Measurements from ENCODE around the gene LRRN3. TPM values are rescaled to one million over a fixed set of nuclear protein-coding genes. Genes with fewer than 3 reads are reported as not detected.
A peak's percentile ranks its signal among the peaks of the same experiment; 100 is the strongest.

Gene LRRN3
- total and polyA plus RNA-seq, 9 donors: 8.7 to 18.9 (median 12.2) TPM

- DNase-seq: no peak
- WGBS (ENCODE audit: insufficient coverage): no CpG with 5 or more reads among the region's 1 CpG
- H3K4me3 ChIP-seq (ENCODE audit: low read length): no peak overlapping the region
- H3K4me1 ChIP-seq (ENCODE audit: control insufficient read depth, insufficient read depth, low read length): no peaks in the 10 kb centered on the region
- H3K27ac ChIP-seq (ENCODE audit: low read length): no peak overlapping the region
- H3K9me3 ChIP-seq (replicated peaks; ENCODE audit: control insufficient read depth, low read depth, low read length): no peaks in the 10 kb centered on the region
- no peaks in the 10 kb centered on the region for H3K36me3 ChIP-seq (ENCODE audit: control insufficient read depth, insufficient read depth, low read length)
- H3K27me3 ChIP-seq (ENCODE audit: control insufficient read depth, insufficient read depth, low read length): no peaks in the 10 kb centered on the region
Observed at GRCh38 chr7:111150709-111151108, 59.8 kb downstream of the LRRN3 start.

GRCh38 chr7:111159426-111159825, 68.5 kb downstream of the LRRN3 start:
- H3K9me3 ChIP-seq (replicated peaks; ENCODE audit: control insufficient read depth, low read depth, low read length): no peaks in the 10 kb centered on the region
- no peaks in the 10 kb centered on the region for H3K4me1 ChIP-seq (ENCODE audit: control insufficient read depth, insufficient read depth, low read length)
- H3K4me3 ChIP-seq (ENCODE audit: low read length): no peak overlapping the region
- no peaks in the 10 kb centered on the region for H3K27me3 ChIP-seq (ENCODE audit: control insufficient read depth, insufficient read depth, low read length)
- H3K27ac ChIP-seq (ENCODE audit: low read length): no peak overlapping the region
- no peaks in the 10 kb centered on the region for H3K36me3 ChIP-seq (ENCODE audit: control insufficient read depth, insufficient read depth, low read length)
- DNase-seq: no peak

- DNase-seq: no peak
- Histone ChIP-seq H3K4me1 (ENCODE audit: control insufficient read depth, insufficient read depth, low read length) (no peaks in the 10 kb centered on the region), H3K9me3 (replicated peaks; ENCODE audit: control insufficient read depth, low read depth, low read length) (no peaks in the 10 kb centered on the region), H3K4me3 (ENCODE audit: low read length) (no peak overlapping the region), H3K27me3 (ENCODE audit: control insufficient read depth, insufficient read depth, low read length) (no peaks in the 10 kb centered on the region), H3K36me3 (ENCODE audit: control insufficient read depth, insufficient read depth, low read length) (no peaks in the 10 kb centered on the region), H3K27ac (ENCODE audit: low read length) (no peak overlapping the region)
Observed at GRCh38 chr7:111160297-111160696, 69.4 kb downstream of the LRRN3 start.

- no peak for DNase-seq
- Histone ChIP-seq H3K27ac (ENCODE audit: low read length) (no peak overlapping the region), H3K36me3 (ENCODE audit: control insufficient read depth, insufficient read depth, low read length) (no peaks in the 10 kb centered on the region), H3K4me1 (ENCODE audit: control insufficient read depth, insufficient read depth, low read length) (no peaks in the 10 kb centered on the region), H3K9me3 (replicated peaks; ENCODE audit: control insufficient read depth, low read depth, low read length) (no peaks in the 10 kb centered on the region), H3K27me3 (ENCODE audit: control insufficient read depth, insufficient read depth, low read length) (no peaks in the 10 kb centered on the region), H3K4me3 (ENCODE audit: low read length) (no peak overlapping the region)
- WGBS (ENCODE audit: insufficient coverage): 97% methylated on average over 3 of the region's 3 CpGs
Observed at GRCh38 chr7:111162692-111163091, 71.8 kb downstream of the LRRN3 start.

GRCh38 chr7:111164442-111164841, 73.5 kb downstream of the LRRN3 start:
- Histone ChIP-seq H3K4me1 (ENCODE audit: control insufficient read depth, insufficient read depth, low read length) (no peaks in the 10 kb centered on the region), H3K36me3 (ENCODE audit: control insufficient read depth, insufficient read depth, low read length) (no peaks in the 10 kb centered on the region), H3K4me3 (ENCODE audit: low read length) (no peak overlapping the region), H3K9me3 (replicated peaks; ENCODE audit: control insufficient read depth, low read depth, low read length) (no peaks in the 10 kb centered on the region), H3K27me3 (ENCODE audit: control insufficient read depth, insufficient read depth, low read length) (no peaks in the 10 kb centered on the region), H3K27ac (ENCODE audit: low read length) (no peak overlapping the region)
- WGBS (ENCODE audit: insufficient coverage): no CpG with 5 or more reads among the region's 1 CpG
- DNase-seq: no peak

GRCh38 chr7:111168182-111168581, 77.3 kb downstream of the LRRN3 start:
- H3K27ac ChIP-seq (ENCODE audit: low read length): peak overlapping the region; percentile 80
- no CpG with 5 or more reads among the region's 2 CpGs for WGBS (ENCODE audit: insufficient coverage)
- peak; percentile 98 for DNase-seq

GRCh38 chr7:111172564-111173257, 81.8 kb downstream of the LRRN3 start:
- no peaks in the 10 kb centered on the region for H3K9me3 ChIP-seq (replicated peaks; ENCODE audit: control insufficient read depth, low read depth, low read length)
- no CpG with 5 or more reads among the region's 2 CpGs for WGBS (ENCODE audit: insufficient coverage)
- no peak overlapping the region for H3K4me3 ChIP-seq (ENCODE audit: low read length)
- H3K4me1 ChIP-seq (ENCODE audit: control insufficient read depth, insufficient read depth, low read length): no peaks in the 10 kb centered on the region
- H3K27me3 ChIP-seq (ENCODE audit: control insufficient read depth, insufficient read depth, low read length): no peaks in the 10 kb centered on the region
- H3K27ac ChIP-seq (ENCODE audit: low read length): peak overlapping the region; percentile 81
- H3K36me3 ChIP-seq (ENCODE audit: control insufficient read depth, insufficient read depth, low read length): no peaks in the 10 kb centered on the region
- peak; percentile 91 for DNase-seq

More at GRCh38 chr7:111168182-111168581, 77.3 kb downstream of the LRRN3 start:
- no peaks in the 10 kb centered on the region for H3K36me3 ChIP-seq (ENCODE audit: control insufficient read depth, insufficient read depth, low read length)
- H3K9me3 ChIP-seq (replicated peaks; ENCODE audit: control insufficient read depth, low read depth, low read length): no peaks in the 10 kb centered on the region
- H3K4me1 ChIP-seq (ENCODE audit: control insufficient read depth, insufficient read depth, low read length): no peaks in the 10 kb centered on the region
- H3K4me3 ChIP-seq (ENCODE audit: low read length): no peak overlapping the region
- no peaks in the 10 kb centered on the region for H3K27me3 ChIP-seq (ENCODE audit: control insufficient read depth, insufficient read depth, low read length)

- H3K36me3 ChIP-seq (ENCODE audit: control insufficient read depth, insufficient read depth, low read length): no peaks in the 10 kb centered on the region
- WGBS (ENCODE audit: insufficient coverage): no CpG with 5 or more reads among the region's 2 CpGs
- no peaks in the 10 kb centered on the region for H3K27me3 ChIP-seq (ENCODE audit: control insufficient read depth, insufficient read depth, low read length)
- H3K4me3 ChIP-seq (ENCODE audit: low read length): no peak overlapping the region
- no peaks in the 10 kb centered on the region for H3K4me1 ChIP-seq (ENCODE audit: control insufficient read depth, insufficient read depth, low read length)
- no peaks in the 10 kb centered on the region for H3K9me3 ChIP-seq (replicated peaks; ENCODE audit: control insufficient read depth, low read depth, low read length)
- DNase-seq: no peak
- H3K27ac ChIP-seq (ENCODE audit: low read length): peak overlapping the region; percentile 75
Observed at GRCh38 chr7:111173528-111173927, 82.6 kb downstream of the LRRN3 start.

GRCh38 chr7:111173990-111174389, 83.1 kb downstream of the LRRN3 start:
- no peaks in the 10 kb centered on the region for H3K4me1 ChIP-seq (ENCODE audit: control insufficient read depth, insufficient read depth, low read length)
- DNase-seq: no peak
- no peaks in the 10 kb centered on the region for H3K36me3 ChIP-seq (ENCODE audit: control insufficient read depth, insufficient read depth, low read length)
- peak overlapping the region; percentile 75 for H3K27ac ChIP-seq (ENCODE audit: low read length)
- H3K9me3 ChIP-seq (replicated peaks; ENCODE audit: control insufficient read depth, low read depth, low read length): no peaks in the 10 kb centered on the region
- no peak overlapping the region for H3K4me3 ChIP-seq (ENCODE audit: low read length)
- no peaks in the 10 kb centered on the region for H3K27me3 ChIP-seq (ENCODE audit: control insufficient read depth, insufficient read depth, low read length)
- WGBS (ENCODE audit: insufficient coverage): 40% methylated on average over 1 of the region's 2 CpGs

GRCh38 chr7:111174510-111174909, 83.6 kb downstream of the LRRN3 start:
- DNase-seq: peak; percentile 66
- Histone ChIP-seq H3K4me3 (ENCODE audit: low read length) (no peak overlapping the region), H3K4me1 (ENCODE audit: control insufficient read depth, insufficient read depth, low read length) (no peaks in the 10 kb centered on the region), H3K9me3 (replicated peaks; ENCODE audit: control insufficient read depth, low read depth, low read length) (no peaks in the 10 kb centered on the region), H3K27ac (ENCODE audit: low read length) (peak overlapping the region; percentile 75), H3K27me3 (ENCODE audit: control insufficient read depth, insufficient read depth, low read length) (no peaks in the 10 kb centered on the region), H3K36me3 (ENCODE audit: control insufficient read depth, insufficient read depth, low read length) (no peaks in the 10 kb centered on the region)
- no CpG with 5 or more reads among the region's 3 CpGs for WGBS (ENCODE audit: insufficient coverage)

Data from muscle of leg (tissue), 11 donors.